GM19468 (cell line): ENCODE results near the gene TACC2.
A peak's percentile ranks its signal among the peaks of the same experiment; 100 is the strongest.

Experiments
- ATAC-seq: cut with Tn5 transposase; IDR thresholded peaks from one replicate; pipeline ENCODE4 v1.9.1; 2021; ENCODE audit warnings: mild to moderate bottlenecking, moderate library complexity, moderate number of reproducible peaks; ENCODE audit not compliant: unreplicated experiment; ENCODE audit errors: extremely low read depth

The TACC2 gene

DNA sequence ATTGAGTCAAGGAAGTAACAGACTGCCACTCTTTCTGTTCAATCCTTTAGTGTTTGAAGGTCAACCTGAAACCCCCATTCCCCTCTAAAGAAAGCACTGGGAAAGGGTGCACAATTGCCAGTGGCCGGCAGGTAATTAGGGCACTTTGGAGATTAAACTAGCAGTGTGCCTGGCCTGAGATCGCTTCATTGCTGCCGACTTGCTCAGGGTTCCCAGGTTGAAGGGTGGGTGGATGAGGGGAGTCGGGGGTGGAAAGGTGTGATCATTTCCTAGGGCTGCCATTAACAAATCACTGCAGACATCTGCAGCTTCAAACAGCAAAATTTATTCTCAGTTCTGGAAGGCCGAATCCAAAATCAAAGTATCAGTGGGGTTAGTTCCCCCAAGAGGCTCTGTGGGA is 265.9 kb downstream of the TACC2 start:
- ATAC-seq = no peak

DNA sequence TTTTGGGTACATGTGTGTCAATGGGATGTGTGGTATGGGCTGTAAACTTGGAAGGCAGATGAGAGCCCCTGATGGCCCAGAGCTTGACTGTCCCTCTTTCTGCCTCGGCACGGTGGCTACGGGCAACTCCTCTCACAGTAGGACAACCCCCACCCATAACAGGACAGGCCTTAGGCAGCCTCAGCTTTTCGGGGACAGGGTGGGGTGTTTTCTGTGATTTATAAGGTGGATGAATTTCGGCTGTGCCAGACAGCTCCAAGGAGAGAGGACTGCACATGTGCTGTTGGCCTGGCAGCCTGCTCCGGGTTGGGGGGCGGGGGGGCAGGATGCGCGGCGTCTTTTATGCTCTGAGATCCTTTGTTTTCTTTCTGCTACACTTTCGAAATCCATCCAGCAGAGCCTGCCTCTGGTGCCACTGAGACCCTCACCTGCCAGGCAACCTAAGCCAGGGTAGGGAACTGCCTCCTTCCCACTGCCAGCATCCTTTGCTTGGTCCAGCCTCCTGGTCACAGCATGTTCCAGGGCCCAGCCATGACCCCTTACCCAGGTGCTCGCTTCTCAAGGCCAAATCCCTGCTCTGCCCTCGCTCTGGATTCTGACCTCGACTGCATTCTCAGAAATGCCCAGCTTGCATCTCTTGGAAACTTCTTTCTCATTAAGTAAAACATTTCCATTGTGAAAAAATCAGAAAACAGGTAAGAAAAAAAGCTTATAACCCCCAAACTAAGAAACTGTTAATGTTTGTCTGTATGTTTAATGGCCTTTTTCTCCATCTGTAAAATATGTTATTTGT is 266.7 kb downstream of the TACC2 start:
- ATAC-seq = no peak

DNA sequence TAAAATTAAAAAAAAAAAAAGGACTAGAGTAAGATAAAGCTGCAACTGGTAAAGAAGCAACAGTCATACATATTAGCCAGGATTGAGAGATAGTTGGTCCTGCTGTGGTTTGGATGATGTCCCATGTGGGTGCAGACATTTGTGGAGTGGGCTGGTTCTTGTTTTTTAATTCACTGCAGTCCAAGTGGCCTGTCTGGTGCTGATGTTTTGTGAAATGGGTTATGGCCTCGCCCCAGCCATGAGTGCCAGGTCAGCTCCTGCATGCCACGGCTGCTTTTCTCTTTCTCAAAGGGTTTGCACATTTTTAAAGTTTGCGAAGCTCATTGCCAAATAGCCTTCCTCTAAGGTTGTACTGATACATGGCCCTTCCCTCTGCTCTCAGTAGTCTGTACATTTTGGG is 268.1 kb downstream of the TACC2 start:
- no peak for ATAC-seq

GRCh38 chr10:122258136-122259074 is 269.4 kb downstream of the TACC2 start:
- ATAC-seq = no peak

- ATAC-seq = no peak
Measured at GRCh38 chr10:122259075-122259466, 270.1 kb downstream of the TACC2 start.

- ATAC-seq = no peak
Measured at GRCh38 chr10:122261584-122261983, 272.6 kb downstream of the TACC2 start.

GRCh38 chr10:122263971-122264370 is 275.0 kb downstream of the TACC2 start:
- ATAC-seq = no peak

- no peak for ATAC-seq
Measured at GRCh38 chr10:122264436-122264835, 275.5 kb downstream of the TACC2 start.

DNA sequence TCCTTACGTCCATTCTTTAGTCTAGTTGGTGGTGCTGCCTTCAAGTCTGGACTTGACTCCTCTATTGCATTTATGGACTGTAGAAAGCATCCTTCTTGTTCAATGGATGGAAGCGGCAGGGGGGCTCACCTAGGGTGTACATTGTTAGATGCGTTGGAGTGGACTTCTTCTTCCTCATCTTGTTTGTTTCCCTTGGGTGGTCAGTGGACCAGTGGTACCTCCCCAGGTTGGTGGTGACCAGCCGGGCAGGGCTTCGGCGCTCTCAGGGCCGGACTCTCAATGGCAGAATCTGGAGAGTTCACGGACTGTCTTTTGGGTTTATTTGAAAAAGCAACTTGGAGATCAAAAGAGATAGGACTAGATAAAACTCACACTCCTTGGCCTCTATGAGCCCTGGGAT is 276.0 kb downstream of the TACC2 start:
- ATAC-seq = no peak

DNA sequence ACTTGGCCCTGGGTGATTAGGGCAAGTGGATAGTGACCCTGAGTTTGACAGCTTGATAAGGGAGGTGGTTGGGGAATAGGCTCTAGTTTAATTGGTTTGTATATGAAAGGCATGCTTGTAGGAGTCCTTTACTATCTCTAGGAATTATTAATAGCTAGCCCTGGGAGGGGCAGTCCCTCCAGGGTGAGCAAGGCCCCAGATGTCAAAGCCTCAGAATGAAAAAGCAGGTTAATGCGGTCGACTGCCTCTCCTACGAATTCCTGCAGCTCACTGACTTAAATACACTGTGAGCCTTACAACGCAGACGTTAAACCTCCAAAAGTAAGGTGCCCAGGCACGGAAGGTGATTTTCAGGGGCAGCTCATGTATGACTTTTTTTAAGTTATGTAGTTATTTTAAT is 276.9 kb downstream of the TACC2 start:
- no peak for ATAC-seq

DNA sequence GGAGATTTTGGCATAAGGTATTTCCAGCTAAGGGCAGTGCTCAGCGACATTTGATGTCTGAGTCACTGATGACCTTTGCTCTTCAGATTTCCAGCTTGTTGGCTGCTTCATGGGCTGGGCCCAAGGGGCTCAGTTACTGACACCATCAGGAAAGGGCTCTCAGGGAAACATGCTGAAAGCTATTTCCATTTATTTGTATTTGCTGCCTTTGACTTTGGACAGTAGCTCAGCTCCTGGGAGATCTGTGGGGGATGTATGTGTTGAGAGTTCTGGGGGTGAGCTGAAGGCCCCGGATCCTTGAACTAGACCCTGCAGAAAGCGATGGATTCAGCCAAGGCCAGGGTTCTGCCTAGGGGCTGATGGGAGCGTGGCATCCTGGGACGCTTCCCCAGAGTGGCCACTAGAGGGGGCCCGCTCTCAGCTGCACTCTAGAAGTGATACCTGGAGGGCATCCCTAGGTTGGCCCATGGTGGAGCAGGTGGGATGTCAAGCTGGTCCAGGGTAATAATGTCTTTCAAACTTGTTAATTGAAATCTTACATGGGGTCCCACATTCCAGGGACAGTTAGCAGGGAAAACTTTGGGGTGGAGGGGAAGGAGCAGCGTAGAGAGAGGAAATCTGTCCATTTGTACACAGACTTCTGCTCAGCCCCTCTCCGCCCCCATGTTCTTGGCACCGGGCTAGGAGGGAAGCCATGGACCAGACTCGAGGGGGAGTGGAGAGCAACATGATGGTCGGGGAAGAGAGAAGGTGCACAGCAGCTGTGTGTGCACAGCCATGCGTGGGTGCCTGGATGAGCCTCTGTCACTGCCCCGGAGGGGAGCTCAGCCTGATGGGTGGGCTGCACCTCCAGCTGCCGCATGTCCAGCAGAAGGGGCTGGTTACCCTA is 279.1 kb downstream of the TACC2 start:
- ATAC-seq = peak; percentile 52

DNA sequence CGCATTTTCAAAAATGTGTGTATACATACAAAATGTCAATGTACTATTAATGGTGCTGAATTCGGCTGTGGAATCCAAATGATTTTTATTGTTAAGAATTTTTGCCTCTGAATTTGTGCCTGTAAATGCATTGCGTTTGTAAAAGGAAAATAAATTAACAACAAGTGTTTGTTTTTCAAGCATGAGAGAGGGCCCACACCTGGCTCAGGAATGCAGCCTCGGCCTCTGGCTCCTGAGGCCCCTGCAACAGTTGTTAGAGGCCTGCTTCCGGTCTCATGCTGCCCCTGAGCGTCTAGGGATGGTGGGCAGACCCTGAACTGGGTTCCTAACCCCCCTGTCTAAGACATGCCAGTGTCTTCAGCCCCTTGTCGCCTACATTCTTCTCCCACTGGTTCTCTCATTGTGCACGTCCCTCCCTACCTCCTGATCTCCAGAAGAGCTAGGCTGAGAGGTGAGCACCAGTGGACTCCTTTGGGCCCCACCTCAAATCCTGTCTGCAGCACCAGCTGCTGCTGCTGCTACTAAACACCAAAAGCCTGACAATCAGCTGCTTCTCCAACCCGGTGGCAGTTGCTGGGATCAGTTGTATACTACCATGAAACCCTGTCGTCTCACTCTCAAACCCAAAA is 280.2 kb downstream of the TACC2 start:
- no peak for ATAC-seq

DNA sequence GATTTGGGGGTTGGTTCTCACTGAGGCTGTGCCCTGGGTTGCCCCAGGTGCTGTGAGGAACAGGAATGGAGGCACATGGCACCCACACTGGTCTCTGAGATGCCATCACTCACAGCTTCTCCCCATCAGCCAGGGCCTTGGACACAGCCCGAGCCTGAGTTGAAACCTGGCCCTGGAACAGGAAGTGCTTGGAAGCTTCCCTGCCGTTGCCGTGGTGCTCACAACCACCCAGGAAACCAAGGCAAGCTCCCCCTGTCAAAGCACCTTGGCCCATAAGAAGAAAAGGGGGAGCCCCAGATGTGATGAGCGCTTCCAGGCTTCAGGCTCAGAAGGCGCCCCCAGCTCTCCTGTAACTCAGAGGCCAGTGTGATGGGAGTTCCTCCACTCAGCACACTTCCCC is 282.1 kb downstream of the TACC2 start, which contains the start of gene BTBD16:
BTBD16 (plus strand) TSS at position 221 of the 400 bp plus-strand sequence. CDS start 3,786 bp downstream, outside the sequence.
- ATAC-seq = no peak

GRCh38 chr10:122273966-122274545 is 285.1 kb downstream of the TACC2 start:
- no peak for ATAC-seq

GRCh38 chr10:122276611-122277208 is 287.7 kb downstream of the TACC2 start:
- no peak for ATAC-seq

DNA sequence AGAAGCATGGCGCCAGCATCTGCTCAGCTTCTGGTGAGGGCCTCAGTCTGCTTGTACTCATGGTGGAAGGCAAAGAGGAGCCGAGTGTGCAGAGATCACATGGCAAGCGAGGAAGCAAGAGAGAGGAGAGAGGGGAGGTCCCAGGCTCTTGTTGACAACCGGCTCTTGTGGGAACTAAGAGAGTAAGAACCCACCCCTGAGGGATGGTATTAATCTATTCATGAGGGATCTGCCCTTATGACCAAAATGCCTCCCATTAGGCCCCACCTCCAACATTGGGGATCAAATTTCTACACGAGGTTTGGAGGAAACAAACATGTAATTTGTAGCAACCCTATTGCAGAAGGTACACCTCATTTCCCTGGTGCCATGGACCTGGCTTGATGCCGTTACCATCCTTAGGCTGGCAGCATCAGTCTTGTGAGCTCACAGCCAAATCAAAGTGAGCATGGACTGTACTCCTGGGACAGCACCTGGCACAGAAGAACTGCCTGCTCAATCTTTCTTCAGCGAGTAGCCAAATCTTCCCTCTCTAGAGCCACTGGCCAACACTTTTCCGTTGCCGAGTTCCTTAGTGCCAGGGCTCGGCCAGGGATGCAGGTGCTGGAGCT is 288.7 kb downstream of the TACC2 start:
- ATAC-seq = no peak

GRCh38 chr10:122279725-122280141 is 290.8 kb downstream of the TACC2 start:
- ATAC-seq = no peak

DNA sequence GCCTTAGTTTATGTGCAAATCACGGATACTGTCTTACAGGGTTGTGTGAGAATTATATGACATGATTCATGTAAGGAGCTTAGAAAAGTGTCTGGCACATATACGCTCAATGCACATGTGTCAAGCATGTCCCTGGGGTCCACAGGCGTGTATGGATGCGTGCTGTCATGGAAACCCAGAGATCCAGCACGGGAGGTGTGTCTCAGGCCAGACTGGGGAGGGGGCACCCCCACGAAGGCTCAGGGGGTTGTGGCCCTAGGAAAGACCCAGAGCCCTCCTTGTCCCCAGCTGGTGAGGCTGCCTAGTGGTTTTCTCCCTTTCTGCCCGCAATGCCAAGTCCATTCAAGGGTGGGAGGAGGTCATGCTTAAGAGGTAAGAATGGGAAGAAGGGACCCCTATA is 291.2 kb downstream of the TACC2 start:
- no peak for ATAC-seq
